SK-N-SH (cell line): ENCODE data around the gene PLGRKT. TPM values are rescaled to one million over a fixed set of nuclear protein-coding genes. Genes with fewer than 3 reads are reported as not detected.

Source experiments
- CTCF ChIA-PET: fragments of 300-600, 350-600 bp; formaldehyde crosslinking; extraction: SDS; loops from one replicate; lab custom pipeline; 2021; lab: Yijun Ruan, JAX
- POLR2A ChIA-PET: fragments of 350-600 bp; sonication (Branson Sonifier 250); formaldehyde crosslinking; extraction: SDS; loops from one replicate; lab custom pipeline; 2020; ENCODE audit warnings: antibody characterized with exemption, inconsistent platforms; lab: Yijun Ruan, JAX
- DNase-seq: peaks from one replicate; pipeline ENCODE4 v3.0.0; 2012
- H2AFZ ChIP-seq: fragments of 200-600 bp; sonication (generic); 2 replicates; pipeline ENCODE4 v1.8.1; 2016; ENCODE audit warnings: antibody characterized with exemption, mild to moderate bottlenecking, low read depth
- H3F3A ChIP-seq: fragments of 200-600 bp; sonication (generic); replicated peaks from 2 replicates; pipeline ENCODE3; 2016; ENCODE audit warnings: antibody characterized with exemption, mild to moderate bottlenecking; ENCODE audit not compliant: insufficient read depth
- H3K27ac ChIP-seq, 2 experiments: fragments of 200-500 bp in 1 of 2; fragments of 200-600 bp in 1 of 2; sonication (Bioruptor generic) in 1 of 2; sonication (generic), shearing (Covaris generic) in 1 of 2; 2 replicates each; pipeline versions ENCODE4 v1.5.1 to v1.6.1; 2014 to 2016; ENCODE audit warnings: low read depth in 2 of 2, inconsistent platforms in 1 of 2, low read length in 1 of 2, mild to moderate bottlenecking in 1 of 2, mixed read lengths in 1 of 2
- H3K27me3 ChIP-seq: fragments of 200-600 bp; sonication (generic), shearing (Covaris generic); 2 replicates; pipeline ENCODE4 v1.6.1; 2016; ENCODE audit warnings: mixed run types; ENCODE audit not compliant: insufficient read depth
- H3K36me3 ChIP-seq, 2 experiments: fragments of 200-500 bp in 1 of 2; fragments of 200-600 bp in 1 of 2; sonication (Bioruptor generic) in 1 of 2; sonication (generic) in 1 of 2; replicated peaks in 1 of 2; 2 replicates each; pipeline versions ENCODE3 to v1.5.1; 2014 to 2016; ENCODE audit warnings: low read length in 1 of 2, mild to moderate bottlenecking in 1 of 2; ENCODE audit not compliant: insufficient read depth in 2 of 2, control insufficient read depth in 1 of 2
- H3K4me1 ChIP-seq, 2 experiments: fragments of 200-500 bp in 1 of 2; fragments of 200-600 bp in 1 of 2; sonication (Bioruptor generic) in 1 of 2; sonication (generic), shearing (Covaris generic) in 1 of 2; 2 replicates each; pipeline versions ENCODE4 v1.5.1 to v1.6.1; 2014 to 2016; ENCODE audit warnings: low read depth in 1 of 2, low read length in 1 of 2, mixed run types in 1 of 2; ENCODE audit not compliant: insufficient read depth in 2 of 2, control insufficient read depth in 1 of 2
- H3K4me2 ChIP-seq: fragments of 200-600 bp; sonication (generic), shearing (Covaris generic); 2 replicates; pipeline ENCODE4 v1.6.1; 2017; ENCODE audit warnings: mixed run types
- H3K4me3 ChIP-seq, 2 experiments: fragments of 200-500 bp in 1 of 2; fragments of 200-600 bp in 1 of 2; sonication (Bioruptor generic) in 1 of 2; sonication (generic), shearing (Covaris generic) in 1 of 2; 2 replicates each; pipeline versions ENCODE4 v1.5.1 to v1.8.1; 2014 to 2016; ENCODE audit warnings: low read depth in 2 of 2, inconsistent platforms in 1 of 2, low read length in 1 of 2, mild to moderate bottlenecking in 1 of 2, mixed read lengths in 1 of 2, moderate library complexity in 1 of 2
- H3K79me2 ChIP-seq: fragments of 200-600 bp; sonication (generic); 2 replicates; pipeline ENCODE4 v1.8.1; 2017; ENCODE audit warnings: mild to moderate bottlenecking; ENCODE audit not compliant: insufficient read depth
- H3K9ac ChIP-seq: fragments of 200-600 bp; sonication (generic); 2 replicates; pipeline ENCODE4 v1.6.1; 2017; ENCODE audit warnings: mixed run types
- H3K9me2 ChIP-seq: fragments of 200-600 bp; sonication (generic); 2 replicates; pipeline ENCODE4 v1.6.1; 2017; ENCODE audit warnings: mixed run types
- H3K9me3 ChIP-seq: fragments of 200-600 bp; sonication (generic); 2 replicates; pipeline ENCODE4 v1.6.1; 2017; ENCODE audit warnings: mixed run types, mild to moderate bottlenecking, moderate library complexity
- H4K20me1 ChIP-seq: fragments of 200-600 bp; sonication (generic); 2 replicates; pipeline ENCODE4 v1.6.1; 2017; ENCODE audit warnings: mild to moderate bottlenecking, mixed run types; ENCODE audit not compliant: insufficient read depth
- CHD2 ChIP-seq: fragments of 150-350 bp; IDR thresholded peaks from 2 replicates; pipeline ENCODE4 v1.6.1; 2018; ENCODE audit warnings: low read length; ENCODE audit not compliant: partially characterized antibody
- EP300 ChIP-seq, 2 experiments: IDR thresholded peaks; 2 replicates each; pipeline versions ENCODE4 v1.4.0 to v1.6.1; 2012; ENCODE audit warnings: borderline replicate concordance in 1 of 2, low read depth in 1 of 2, low read length in 1 of 2
- FOSL2 ChIP-seq: IDR thresholded peaks from 2 replicates; pipeline ENCODE4 v1.4.0; 2012; ENCODE audit warnings: low read depth, mild to moderate bottlenecking, moderate library complexity, borderline replicate concordance
- FOXM1 ChIP-seq: IDR thresholded peaks from 2 replicates; pipeline ENCODE4 v1.4.0; 2012; ENCODE audit warnings: low read depth, mild to moderate bottlenecking
- JUND ChIP-seq: IDR thresholded peaks from 2 replicates; pipeline ENCODE4 v1.4.0; 2012
- MXI1 ChIP-seq: IDR thresholded peaks from 2 replicates; pipeline ENCODE4 v1.6.1; 2012; ENCODE audit warnings: mild to moderate bottlenecking, low read depth, low read length, improper control_type of control experiment
- NFIC ChIP-seq: IDR thresholded peaks from 2 replicates; pipeline ENCODE4 v1.4.0; 2012; ENCODE audit warnings: borderline replicate concordance
- NRF1 ChIP-seq: IDR thresholded peaks from 2 replicates; pipeline ENCODE4 v1.6.1; 2012; ENCODE audit warnings: low read depth, mild to moderate bottlenecking, low read length
- POLR2AphosphoS5 ChIP-seq: IDR thresholded peaks from 2 replicates; pipeline ENCODE4 v1.6.1; 2012; ENCODE audit warnings: low read depth, low read length
- RAD21 ChIP-seq: IDR thresholded peaks from 2 replicates; pipeline ENCODE4 v1.6.1; 2012; ENCODE audit warnings: mild to moderate bottlenecking, low read length
- REST ChIP-seq: IDR thresholded peaks from 2 replicates; pipeline ENCODE4 v1.6.1; 2012; ENCODE audit warnings: mild to moderate bottlenecking, low read depth, low read length, moderate library complexity
- RFX5 ChIP-seq: IDR thresholded peaks from 2 replicates; pipeline ENCODE4 v1.6.1; 2012; ENCODE audit warnings: mild to moderate bottlenecking, improper control_type of control experiment, low read length
- RXRA ChIP-seq: IDR thresholded peaks from 2 replicates; pipeline ENCODE4 v1.4.0; 2012; ENCODE audit warnings: low read depth, mild to moderate bottlenecking, borderline replicate concordance
- SIN3A ChIP-seq: IDR thresholded peaks from 2 replicates; pipeline ENCODE4 v1.6.1; 2012; ENCODE audit warnings: low read depth, mild to moderate bottlenecking, low read length, moderate library complexity, borderline replicate concordance
- SMC3 ChIP-seq: IDR thresholded peaks from 2 replicates; pipeline ENCODE4 v1.6.1; 2012; ENCODE audit warnings: low read depth, low read length, improper control_type of control experiment
- TAF1 ChIP-seq: IDR thresholded peaks from 2 replicates; pipeline ENCODE4 v1.6.1; 2012; ENCODE audit warnings: low read depth, mild to moderate bottlenecking, low read length, moderate library complexity, borderline replicate concordance
- TCF12 ChIP-seq: IDR thresholded peaks from 2 replicates; pipeline ENCODE4 v1.4.0; 2012
- TEAD4 ChIP-seq: IDR thresholded peaks from 2 replicates; pipeline ENCODE4 v1.4.0; 2012; ENCODE audit warnings: mild to moderate bottlenecking, borderline replicate concordance; ENCODE audit not compliant: insufficient read depth
- USF2 ChIP-seq: fragments of 150-350 bp; IDR thresholded peaks from 2 replicates; pipeline ENCODE4 v1.6.1; 2017; ENCODE audit warnings: antibody characterized with exemption, low read length, low read depth, borderline replicate concordance
- YY1 ChIP-seq: IDR thresholded peaks from 2 replicates; pipeline ENCODE4 v1.4.0; 2012; ENCODE audit warnings: low read depth, mild to moderate bottlenecking
- WGBS: methylation state at CpG from one replicate; pipeline ENCODE4 v1.1.6; 2017; ENCODE audit warnings: low lambda C conversion rate; 5-methylcytosine and 5-hydroxymethylcytosine counted together
- polyA plus RNA-seq, 3 experiments: library from polyadenylated mRNA; depleted of rRNA; stranded (reverse); fragments of >200 nt; gene quantifications; 2 replicates each; pipeline ENCODE4 v1.2.3, GENCODE V29; 2012
- TF ChIP-seq, protein P1 (sequence below): fragments of 200-600 bp; sonication (generic); IDR thresholded peaks from 2 replicates; pipeline ENCODE4 v1.6.1; 2017; ENCODE audit warnings: antibody characterized with exemption, mild to moderate bottlenecking, moderate library complexity
- TF ChIP-seq, protein P2 (sequence below): IDR thresholded peaks from 2 replicates; pipeline ENCODE4 v1.4.0; 2012; ENCODE audit warnings: low read depth

Gene PLGRKT
- polyA plus RNA-seq, 1 of the 3 experiments (the other 2 are of a cell fraction): 11.4 TPM

- no peak for DNase-seq
- Histone ChIP-seq H3K4me1 (no peaks in the 10 kb centered on the region), H3K9ac (no peak overlapping the region), H3K9me2 (no peaks in the 10 kb centered on the region), H4K20me1 (no peaks in the 10 kb centered on the region), H3K36me3 (no peaks in the 10 kb centered on the region), H3F3A (no peaks in the 10 kb centered on the region), H3K27me3 (no peaks in the 10 kb centered on the region), H3K27ac (no peak overlapping the region), H3K4me3 (no peak overlapping the region), H3K9me3 (no peaks in the 10 kb centered on the region), H3K79me2 (no peaks in the 10 kb centered on the region), H3K4me2 (no peak overlapping the region), H2AFZ (no peak overlapping the region)
- TF ChIP-seq YY1 (no peak), MXI1 (no peak), TCF12 (no peak), CHD2 (no peak), USF2 (no peak), SIN3A (no peak), TEAD4 (no peak), FOXM1 (no peak)
- TF ChIP-seq, protein P1, sequence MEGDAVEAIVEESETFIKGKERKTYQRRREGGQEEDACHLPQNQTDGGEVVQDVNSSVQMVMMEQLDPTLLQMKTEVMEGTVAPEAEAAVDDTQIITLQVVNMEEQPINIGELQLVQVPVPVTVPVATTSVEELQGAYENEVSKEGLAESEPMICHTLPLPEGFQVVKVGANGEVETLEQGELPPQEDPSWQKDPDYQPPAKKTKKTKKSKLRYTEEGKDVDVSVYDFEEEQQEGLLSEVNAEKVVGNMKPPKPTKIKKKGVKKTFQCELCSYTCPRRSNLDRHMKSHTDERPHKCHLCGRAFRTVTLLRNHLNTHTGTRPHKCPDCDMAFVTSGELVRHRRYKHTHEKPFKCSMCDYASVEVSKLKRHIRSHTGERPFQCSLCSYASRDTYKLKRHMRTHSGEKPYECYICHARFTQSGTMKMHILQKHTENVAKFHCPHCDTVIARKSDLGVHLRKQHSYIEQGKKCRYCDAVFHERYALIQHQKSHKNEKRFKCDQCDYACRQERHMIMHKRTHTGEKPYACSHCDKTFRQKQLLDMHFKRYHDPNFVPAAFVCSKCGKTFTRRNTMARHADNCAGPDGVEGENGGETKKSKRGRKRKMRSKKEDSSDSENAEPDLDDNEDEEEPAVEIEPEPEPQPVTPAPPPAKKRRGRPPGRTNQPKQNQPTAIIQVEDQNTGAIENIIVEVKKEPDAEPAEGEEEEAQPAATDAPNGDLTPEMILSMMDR: no peak
- CTCF ChIA-PET: no interaction called here
- POLR2A ChIA-PET: no interaction called here
Observed at GRCh38 chr9:5419987-5420386, 17.7 kb downstream of the PLGRKT start.

GRCh38 chr9:5418481-5418880, 19.2 kb downstream of the PLGRKT start:
- TF ChIP-seq EP300 (IDR thresholded peaks at IDR 0.05; ENCODE audit: borderline replicate concordance in 1 of 2, low read depth in 1 of 2, low read length in 1 of 2): no peak
- no peak for TF ChIP-seq YY1
- no peak for TF ChIP-seq REST
- no peak for TF ChIP-seq TEAD4
- TF ChIP-seq SMC3: no peak
- TF ChIP-seq NFIC: no peak
- no peak for TF ChIP-seq NRF1
- no peak for TF ChIP-seq RFX5
- no peak for TF ChIP-seq POLR2AphosphoS5
- TF ChIP-seq RXRA: no peak
- no peak for TF ChIP-seq SIN3A
- TF ChIP-seq TCF12: no peak
- no peak for TF ChIP-seq TAF1
- no peak for TF ChIP-seq JUND
- no peak for TF ChIP-seq USF2
- TF ChIP-seq, protein P2, sequence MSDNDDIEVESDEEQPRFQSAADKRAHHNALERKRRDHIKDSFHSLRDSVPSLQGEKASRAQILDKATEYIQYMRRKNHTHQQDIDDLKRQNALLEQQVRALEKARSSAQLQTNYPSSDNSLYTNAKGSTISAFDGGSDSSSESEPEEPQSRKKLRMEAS: no peak
- no peak for TF ChIP-seq FOSL2
- TF ChIP-seq RAD21: no peak
- no peak for DNase-seq
- H2AFZ ChIP-seq: no peak overlapping the region
- ChIA-PET POLR2A (no interaction called here), CTCF (no interaction called here)
- no peaks in the 10 kb centered on the region for H3K27me3 ChIP-seq
- no peak overlapping the region for H3K4me3 ChIP-seq
- H3K9me2 ChIP-seq: no peaks in the 10 kb centered on the region
- 95% methylated on average over 18 of the region's 20 CpGs for WGBS
- no peaks in the 10 kb centered on the region for H3F3A ChIP-seq
- no peaks in the 10 kb centered on the region for H3K9me3 ChIP-seq
- H3K4me1 ChIP-seq: no peaks in the 10 kb centered on the region
- H4K20me1 ChIP-seq: no peaks in the 10 kb centered on the region
- H3K36me3 ChIP-seq: no peaks in the 10 kb centered on the region
- H3K4me2 ChIP-seq: no peak overlapping the region
- no peaks in the 10 kb centered on the region for H3K79me2 ChIP-seq
- H3K9ac ChIP-seq: no peak overlapping the region
- no peak overlapping the region for H3K27ac ChIP-seq
